K562 (cell line): Measurements from ENCODE around the gene TRMT112. TPM values are rescaled to one million over a fixed set of nuclear protein-coding genes. Genes with fewer than 3 reads are reported as not detected.
A peak's percentile ranks its signal among the peaks of the same experiment; 100 is the strongest.

Experiments used
- EZH2 ChIP-seq: IDR thresholded peaks from 2 replicates; pipeline ENCODE4 v1.6.1; 2012; ENCODE audit warnings: low read depth, mild to moderate bottlenecking, inconsistent platforms, low read length, borderline replicate concordance
- JUNB ChIP-seq: fragments of 450-650 bp; formaldehyde crosslinking; conservative IDR thresholded peaks from 2 replicates; pipeline ENCODE4 v1.4.0; 2020; ENCODE audit warnings: mild to moderate bottlenecking
- NFYB ChIP-seq: IDR thresholded peaks from 2 replicates; pipeline ENCODE4 v1.6.1; 2011; ENCODE audit warnings: mild to moderate bottlenecking, moderate library complexity; ENCODE audit not compliant: insufficient read length; ENCODE audit errors: extremely low read depth
- RBFOX2 ChIP-seq: fragments of 200-400 bp; formaldehyde crosslinking; IDR thresholded peaks from 2 replicates; pipeline ENCODE4 v1.6.1; 2017; ENCODE audit warnings: low read depth, mild to moderate bottlenecking, low read length, moderate library complexity
- SMARCA5 ChIP-seq: fragments of 450-650 bp; IDR thresholded peaks from 2 replicates; pipeline ENCODE4 v1.6.1; 2016
- SRF ChIP-seq, 2 experiments: fragments of 250-450, 450-650 bp in 1 of 2; sonication (Bioruptor Pico) in 1 of 2; sonication (generic) in 1 of 2; formaldehyde crosslinking; IDR thresholded peaks; 2 replicates each; pipeline versions ENCODE4 v1.5.0 to v1.5.1; 2020 to 2022; ENCODE audit warnings: mild to moderate bottlenecking in 1 of 2, missing genetic modification reagents in 1 of 2
- TAF15 ChIP-seq: fragments of 200-400 bp; formaldehyde crosslinking; IDR thresholded peaks from 2 replicates; pipeline ENCODE4 v1.6.1; 2017; ENCODE audit warnings: mild to moderate bottlenecking, low read depth, low read length, moderate library complexity
- ZFX ChIP-seq: sonication (generic); formaldehyde crosslinking; IDR thresholded peaks from 2 replicates; pipeline ENCODE4 v1.8.0; 2022; ENCODE audit warnings: mild to moderate bottlenecking, missing genetic modification reagents, moderate library complexity
- ZNF79 ChIP-seq: fragments of 250-450 bp; sonication (Bioruptor Pico); IDR thresholded peaks from 2 replicates; pipeline ENCODE4 v1.4.0; 2020; ENCODE audit warnings: low read depth, mild to moderate bottlenecking, moderate library complexity
- polyA plus RNA-seq, 8 experiments: library from polyadenylated mRNA; depleted of rRNA in 4 of 8; stranded (reverse) in 5 of 8; unstranded in 3 of 8; fragments of >200 nt; fragmentation: Nextera tagmentation in 2 of 8; fragmentation: Illumina TruSeq in 1 of 8; extraction: Ambion mirVana in 2 of 8; extraction: Trizol in 1 of 8; gene quantifications; 2 replicates each; pipeline versions ENCODE4 v1.2.1 to v1.2.3, GENCODE V29; 2011 to 2014; ENCODE audit warnings: inconsistent platforms in 1 of 8, missing spikeins in 1 of 8
- total RNA-seq, 7 experiments: library from RNA; depleted of rRNA in 6 of 7; stranded (reverse); fragments of >200 nt in 6 of 7; fragmentation: Illumina TruSeq in 2 of 7; extraction: Trizol in 2 of 7; gene quantifications; 2 replicates each; pipeline versions ENCODE4 v1.2.1 to v1.2.3, GENCODE V29; 2011 to 2021; ENCODE audit warnings: low replicate concordance in 1 of 7
- TF ChIP-seq, protein P1 (sequence below): fragments of 250-450 bp; sonication (Bioruptor Pico); IDR thresholded peaks from 2 replicates; pipeline ENCODE4 v1.6.1; 2021; ENCODE audit warnings: mild to moderate bottlenecking
- TF ChIP-seq, protein P2 (sequence below): fragments of 200-800 bp; sonication (Bioruptor generic); IDR thresholded peaks from 2 replicates; pipeline ENCODE4 v1.6.1; 2016; ENCODE audit warnings: missing genetic modification characterization, missing compliant biosample characterization

Gene TRMT112
- total and polyA plus RNA-seq, 9 of the 15 experiments (the other 6 are each of a cell fraction or from before 2014, with no cell fraction given), result 162 to 444 (median 300) TPM

DNA sequence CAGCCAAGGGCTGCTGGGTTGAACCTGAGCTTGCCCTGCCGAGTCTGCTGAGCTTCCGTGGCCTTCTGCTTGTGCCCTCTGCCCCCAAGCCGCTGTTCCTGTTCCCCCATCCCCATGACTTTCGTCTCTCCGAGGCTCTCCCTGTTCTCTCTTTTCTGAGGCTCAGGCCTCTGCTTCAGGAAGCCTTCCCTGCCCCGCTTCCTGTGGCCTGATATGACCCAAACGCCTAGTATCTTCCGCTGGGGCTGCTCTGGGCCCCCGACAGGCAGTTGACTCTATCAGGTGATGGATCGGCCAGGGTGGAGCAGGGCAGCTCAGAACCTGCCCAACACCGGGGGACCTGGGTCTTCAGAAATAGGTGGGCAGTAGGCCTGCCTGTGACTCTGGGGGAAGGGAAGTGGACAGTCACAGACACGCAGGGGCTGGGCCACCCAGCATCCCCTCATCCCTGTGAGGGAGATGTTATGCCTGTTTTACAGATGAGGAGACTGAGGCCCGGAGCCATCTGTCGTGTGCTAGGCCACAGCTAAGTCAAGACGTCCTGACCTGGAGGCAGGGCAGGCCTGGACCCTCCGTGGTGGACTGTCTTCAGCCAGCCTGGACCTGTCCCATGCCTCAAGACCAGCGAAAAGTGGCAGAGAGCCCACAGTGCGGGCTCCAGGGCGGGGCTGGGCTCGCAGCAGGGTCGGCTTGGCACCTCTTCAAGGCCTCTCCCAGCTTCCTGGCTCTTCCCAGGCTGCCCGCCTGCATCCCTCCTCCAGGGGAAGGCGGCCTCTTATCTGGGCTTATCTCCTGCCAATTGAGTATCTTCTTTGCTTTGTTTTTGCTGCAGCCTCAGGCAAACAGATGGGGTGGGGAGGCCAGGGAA is 49.1 kb downstream of the TRMT112 start (continued):
- TF ChIP-seq TAF15 (no peak), NFYB (no peak), ZFX (CRISPR knock-in tag) (no peak), RBFOX2 (peak; percentile 38; the same call in 1 of the 2 replicates), SRF (CRISPR knock-in tag; IDR thresholded peaks at IDR 0.05) (no peak), SMARCA5 (peak; percentile 55; the same call in 1 of the 2 replicates), JUNB (CRISPR knock-in tag) (no peak), ZNF79 (0 out of 2 replicates have a peak, but pooled peaks have one; percentile 23), EZH2 (no peak)
- TF ChIP-seq, protein P1, sequence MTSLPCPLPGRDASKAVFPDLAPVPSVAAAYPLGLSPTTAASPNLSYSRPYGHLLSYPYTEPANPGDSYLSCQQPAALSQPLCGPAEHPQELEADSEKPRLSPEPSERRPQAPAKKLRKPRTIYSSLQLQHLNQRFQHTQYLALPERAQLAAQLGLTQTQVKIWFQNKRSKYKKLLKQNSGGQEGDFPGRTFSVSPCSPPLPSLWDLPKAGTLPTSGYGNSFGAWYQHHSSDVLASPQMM, result no peak
- TF ChIP-seq, protein P2, sequence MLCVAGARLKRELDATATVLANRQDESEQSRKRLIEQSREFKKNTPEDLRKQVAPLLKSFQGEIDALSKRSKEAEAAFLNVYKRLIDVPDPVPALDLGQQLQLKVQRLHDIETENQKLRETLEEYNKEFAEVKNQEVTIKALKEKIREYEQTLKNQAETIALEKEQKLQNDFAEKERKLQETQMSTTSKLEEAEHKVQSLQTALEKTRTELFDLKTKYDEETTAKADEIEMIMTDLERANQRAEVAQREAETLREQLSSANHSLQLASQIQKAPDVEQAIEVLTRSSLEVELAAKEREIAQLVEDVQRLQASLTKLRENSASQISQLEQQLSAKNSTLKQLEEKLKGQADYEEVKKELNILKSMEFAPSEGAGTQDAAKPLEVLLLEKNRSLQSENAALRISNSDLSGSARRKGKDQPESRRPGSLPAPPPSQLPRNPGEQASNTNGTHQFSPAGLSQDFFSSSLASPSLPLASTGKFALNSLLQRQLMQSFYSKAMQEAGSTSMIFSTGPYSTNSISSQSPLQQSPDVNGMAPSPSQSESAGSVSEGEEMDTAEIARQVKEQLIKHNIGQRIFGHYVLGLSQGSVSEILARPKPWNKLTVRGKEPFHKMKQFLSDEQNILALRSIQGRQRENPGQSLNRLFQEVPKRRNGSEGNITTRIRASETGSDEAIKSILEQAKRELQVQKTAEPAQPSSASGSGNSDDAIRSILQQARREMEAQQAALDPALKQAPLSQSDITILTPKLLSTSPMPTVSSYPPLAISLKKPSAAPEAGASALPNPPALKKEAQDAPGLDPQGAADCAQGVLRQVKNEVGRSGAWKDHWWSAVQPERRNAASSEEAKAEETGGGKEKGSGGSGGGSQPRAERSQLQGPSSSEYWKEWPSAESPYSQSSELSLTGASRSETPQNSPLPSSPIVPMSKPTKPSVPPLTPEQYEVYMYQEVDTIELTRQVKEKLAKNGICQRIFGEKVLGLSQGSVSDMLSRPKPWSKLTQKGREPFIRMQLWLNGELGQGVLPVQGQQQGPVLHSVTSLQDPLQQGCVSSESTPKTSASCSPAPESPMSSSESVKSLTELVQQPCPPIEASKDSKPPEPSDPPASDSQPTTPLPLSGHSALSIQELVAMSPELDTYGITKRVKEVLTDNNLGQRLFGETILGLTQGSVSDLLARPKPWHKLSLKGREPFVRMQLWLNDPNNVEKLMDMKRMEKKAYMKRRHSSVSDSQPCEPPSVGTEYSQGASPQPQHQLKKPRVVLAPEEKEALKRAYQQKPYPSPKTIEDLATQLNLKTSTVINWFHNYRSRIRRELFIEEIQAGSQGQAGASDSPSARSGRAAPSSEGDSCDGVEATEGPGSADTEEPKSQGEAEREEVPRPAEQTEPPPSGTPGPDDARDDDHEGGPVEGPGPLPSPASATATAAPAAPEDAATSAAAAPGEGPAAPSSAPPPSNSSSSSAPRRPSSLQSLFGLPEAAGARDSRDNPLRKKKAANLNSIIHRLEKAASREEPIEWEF, result 0 out of 2 replicates have a peak, but pooled peaks have one; percentile 32
